GM10248 (cell line): ENCODE data around the gene ARHGEF7.

Experiments used
- CTCF ChIA-PET: fragments of 300-600 bp; sonication (Branson Sonifier 250); formaldehyde crosslinking; extraction: SDS; loops from one replicate; lab custom pipeline; 2021; ENCODE audit warnings: antibody characterized with exemption; lab: Yijun Ruan, JAX
- POLR2A ChIA-PET: fragments of 350-650 bp; sonication (Branson Sonifier 250); formaldehyde crosslinking; extraction: SDS; loops from one replicate; lab custom pipeline; 2020; ENCODE audit warnings: antibody characterized with exemption; lab: Yijun Ruan, JAX
- DNase-seq: peaks from one replicate; pipeline ENCODE4 v3.0.0; 2012; ENCODE audit errors: extremely low spot score
- CTCF ChIP-seq: IDR thresholded peaks from 2 replicates; pipeline ENCODE4 v1.5.1; 2012; ENCODE audit warnings: mild to moderate bottlenecking, low read depth; ENCODE audit errors: extremely low read depth, missing control alignments, control extremely low read depth

The ARHGEF7 gene

GRCh38 chr13:111258637-111259036 lies 143.5 kb downstream of the ARHGEF7 start:
- ChIA-PET CTCF (no interaction called here), POLR2A (no interaction called here)
- DNase-seq: no peak
- no peak for TF ChIP-seq CTCF

GRCh38 chr13:111259058-111259457 lies 143.9 kb downstream of the ARHGEF7 start:
- ChIA-PET POLR2A (no interaction called here), CTCF (no interaction called here)
- DNase-seq: no peak
- TF ChIP-seq CTCF: no peak

GRCh38 chr13:111261326-111261725 lies 146.2 kb downstream of the ARHGEF7 start:
- CTCF ChIA-PET: no interaction called here

GRCh38 chr13:111262281-111262680 lies 147.2 kb downstream of the ARHGEF7 start:
- ChIA-PET CTCF (no interaction called here), POLR2A (no interaction called here)
- no peak for TF ChIP-seq CTCF
- DNase-seq: no peak

More at GRCh38 chr13:111261326-111261725, 146.2 kb downstream of the ARHGEF7 start:
- no peak for TF ChIP-seq CTCF
- POLR2A ChIA-PET: no interaction called here
- no peak for DNase-seq

GRCh38 chr13:111262715-111263114 lies 147.6 kb downstream of the ARHGEF7 start:
- POLR2A ChIA-PET: no interaction called here
- no peak for TF ChIP-seq CTCF
- DNase-seq: no peak
- CTCF ChIA-PET: interaction anchor here (2.7 kb wide), 1 partner anchor 195 kb away, joined by 15 read pairs; no protein-coding TSS in a partner anchor

- no peak for DNase-seq
- ChIA-PET POLR2A (no interaction called here), CTCF (interaction anchor here (0.9 to 2.7 kb wide), 4 partner anchors 10 to 196 kb away, joined by 3 to 15 read pairs (median 4); no protein-coding TSS in a partner anchor)
- no peak for TF ChIP-seq CTCF
These were observed 148.5 kb downstream of the ARHGEF7 start for GRCh38 chr13:111263566-111263965.
